ENCODE measurements around the gene SPON2. TPM values are rescaled to one million over a fixed set of nuclear protein-coding genes. Genes with fewer than 3 reads are reported as not detected.

SPON2 gene
- 10 to 100 TPM; 23.2 to 81.3 (median 50.8) TPM for total RNA-seq

DNA sequence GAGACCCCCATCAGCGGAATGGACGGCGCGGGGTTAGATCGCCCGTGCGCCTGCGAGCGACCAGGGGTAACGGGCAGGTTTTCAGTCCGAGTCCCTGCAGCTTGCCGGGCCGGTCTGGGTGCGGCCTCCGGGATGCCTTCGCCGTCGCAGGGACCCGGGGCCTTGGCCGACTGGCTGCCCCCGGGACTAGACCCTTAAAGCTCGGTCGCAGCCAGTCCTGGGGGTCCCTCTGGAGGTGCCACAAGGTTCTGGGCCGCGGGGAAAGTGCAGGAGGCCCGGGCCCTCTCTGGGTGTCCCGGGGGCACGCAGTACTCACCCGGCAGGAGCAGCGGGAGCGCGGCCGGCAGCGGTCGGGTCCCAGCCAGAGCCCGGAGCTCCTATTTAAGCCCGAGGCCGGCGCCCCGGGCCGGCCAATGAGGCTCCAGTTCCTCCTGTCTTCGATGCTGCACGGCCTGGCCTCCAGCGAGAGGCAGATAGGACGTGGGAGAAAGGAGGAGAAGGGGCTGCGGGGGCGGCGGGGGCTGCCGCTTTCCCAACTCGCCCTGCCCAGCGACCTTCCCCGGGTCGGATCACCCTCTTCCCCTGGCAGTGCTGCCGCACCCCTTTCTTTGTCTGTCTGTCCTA, at the start of gene SPON2:
Gene SPON2, minus strand, starts transcription at position 356 of the 624 bp plus-strand sequence.
- Histone ChIP-seq H3K9me3 (no peaks in the 10 kb centered on the region), H3K4me1 (peaks cover 33 to 44% (median 38%) of the 10 kb centered on the region in 4 donors), H3K4me3 (peak within 1 kb of the TSS in 3 of 4 donors; percentile 28 to 49 (median 43)), H3K36me3 (peaks cover 0 to 4% (median 0%) of the 10 kb centered on the region in 4 donors), H3K27ac (peak within 1 kb of the TSS; percentile 43 to 69 (median 61)), H3K27me3 (peaks cover 0 to 30% (median 17%) of the 10 kb centered on the region in 4 donors)
- TF ChIP-seq POLR2A (IDR thresholded peaks at IDR 0.05) (peak in 2 of 4 donors; percentile 12 to 17), POLR2AphosphoS5 (IDR thresholded peaks at IDR 0.05) (no peak)
- ATAC-seq (ENCODE audit: low FRiP score in 2 of 2) (peak in 1 of 2 donors; percentile 53), DNase-seq (peak in 1 of 2 donors; percentile 91)
- WGBS, 2 donors = 2 to 12% methylated on average over 21 to 28 of the region's 54 CpGs

DNA sequence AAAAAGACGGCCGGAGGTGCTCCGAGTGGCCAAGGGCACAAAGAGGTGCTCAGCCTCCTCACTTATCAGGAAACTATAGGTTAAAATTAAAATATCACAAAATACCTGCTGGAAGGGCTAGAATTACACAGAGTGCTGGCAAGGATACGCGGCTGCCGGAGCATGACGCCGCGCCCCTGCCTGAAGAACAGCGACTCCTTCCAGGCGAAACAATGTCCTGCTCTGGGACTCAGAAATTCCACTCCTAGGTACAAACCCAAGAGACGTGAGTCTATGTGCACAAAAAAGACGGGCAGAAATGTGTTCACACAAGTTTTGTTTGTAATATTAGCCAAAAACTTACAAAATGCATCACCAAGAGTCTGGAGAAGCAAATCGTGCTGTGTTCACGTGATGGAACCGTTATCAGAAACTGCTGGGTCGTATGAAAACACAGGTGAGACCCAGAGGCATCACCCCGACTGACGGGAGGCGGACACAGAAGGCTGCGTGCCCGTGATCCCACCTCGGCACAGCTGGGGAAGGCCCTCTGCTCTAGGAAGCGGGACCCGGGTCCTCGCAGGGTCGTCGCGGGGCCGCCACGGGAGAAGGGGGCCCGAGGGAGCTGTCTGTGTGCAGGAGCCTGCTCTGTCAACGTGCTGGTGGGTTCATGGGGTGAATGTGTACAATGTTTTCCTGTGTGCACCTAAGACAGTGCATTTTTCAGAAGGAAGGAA, 48.9 kb upstream of the SPON2 start:
- no peak for ATAC-seq (ENCODE audit: low FRiP score in 2 of 2)
- Histone ChIP-seq H3K4me3 (no peak overlapping the region), H3K27ac (no peak overlapping the region), H3K9me3 (no peaks in the 10 kb centered on the region), H3K4me1 (peaks cover 26 to 42% (median 35%) of the 10 kb centered on the region in 4 donors), H3K27me3 (no peaks in the 10 kb centered on the region), H3K36me3 (peaks cover 21 to 73% (median 56%) of the 10 kb centered on the region in 4 donors)
- peak in 1 of 2 donors; percentile 74 for DNase-seq
- 91 to 93% methylated on average over 30 to 33 of the region's 33 CpGs for WGBS, 2 donors
- TF ChIP-seq POLR2AphosphoS5 (IDR thresholded peaks at IDR 0.05) (no peak), POLR2A (IDR thresholded peaks at IDR 0.05) (no peak), EP300 (IDR thresholded peaks at IDR 0.05) (no peak)
- TF ChIP-seq, protein P1, sequence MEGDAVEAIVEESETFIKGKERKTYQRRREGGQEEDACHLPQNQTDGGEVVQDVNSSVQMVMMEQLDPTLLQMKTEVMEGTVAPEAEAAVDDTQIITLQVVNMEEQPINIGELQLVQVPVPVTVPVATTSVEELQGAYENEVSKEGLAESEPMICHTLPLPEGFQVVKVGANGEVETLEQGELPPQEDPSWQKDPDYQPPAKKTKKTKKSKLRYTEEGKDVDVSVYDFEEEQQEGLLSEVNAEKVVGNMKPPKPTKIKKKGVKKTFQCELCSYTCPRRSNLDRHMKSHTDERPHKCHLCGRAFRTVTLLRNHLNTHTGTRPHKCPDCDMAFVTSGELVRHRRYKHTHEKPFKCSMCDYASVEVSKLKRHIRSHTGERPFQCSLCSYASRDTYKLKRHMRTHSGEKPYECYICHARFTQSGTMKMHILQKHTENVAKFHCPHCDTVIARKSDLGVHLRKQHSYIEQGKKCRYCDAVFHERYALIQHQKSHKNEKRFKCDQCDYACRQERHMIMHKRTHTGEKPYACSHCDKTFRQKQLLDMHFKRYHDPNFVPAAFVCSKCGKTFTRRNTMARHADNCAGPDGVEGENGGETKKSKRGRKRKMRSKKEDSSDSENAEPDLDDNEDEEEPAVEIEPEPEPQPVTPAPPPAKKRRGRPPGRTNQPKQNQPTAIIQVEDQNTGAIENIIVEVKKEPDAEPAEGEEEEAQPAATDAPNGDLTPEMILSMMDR (IDR thresholded peaks at IDR 0.05) = no peak

DNA sequence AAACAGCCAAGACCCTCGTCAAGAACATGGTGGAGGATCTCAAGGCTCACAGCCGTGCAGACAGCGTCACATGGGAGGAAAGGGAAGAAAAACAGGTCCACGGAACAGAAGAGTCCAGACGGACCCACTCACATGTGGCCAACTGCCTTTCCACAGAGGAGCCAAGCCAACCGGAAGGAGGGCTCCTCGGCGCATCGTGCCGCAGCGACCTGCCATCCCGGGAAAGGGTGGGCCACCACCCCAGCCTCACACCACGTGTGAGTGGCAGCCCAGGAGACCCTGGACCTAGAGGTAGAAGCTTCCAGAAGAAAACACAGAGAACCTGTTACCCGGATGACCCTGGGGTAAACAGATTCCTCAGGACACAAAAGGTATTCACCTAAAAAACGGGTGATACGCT, 48.2 kb upstream of the SPON2 start:
- no peak for ATAC-seq (ENCODE audit: low FRiP score in 2 of 2)
- peaks cover 28 to 37% (median 36%) of the 10 kb centered on the region in 4 donors for H3K4me1 ChIP-seq
- TF ChIP-seq POLR2A (IDR thresholded peaks at IDR 0.05) (no peak), EP300 (IDR thresholded peaks at IDR 0.05) (no peak), POLR2AphosphoS5 (IDR thresholded peaks at IDR 0.05) (no peak)
- TF ChIP-seq, protein P1 (IDR thresholded peaks at IDR 0.05) = no peak
- H3K27ac ChIP-seq = no peak overlapping the region
- no peaks in the 10 kb centered on the region for H3K27me3 ChIP-seq
- no peaks in the 10 kb centered on the region for H3K9me3 ChIP-seq
- peak in 1 of 2 donors; percentile 67 for DNase-seq
- 93 to 95% methylated on average over 16 of the region's 16 CpGs for WGBS, 2 donors
- peaks cover 22 to 73% (median 57%) of the 10 kb centered on the region in 4 donors for H3K36me3 ChIP-seq
- H3K4me3 ChIP-seq = no peak overlapping the region

DNA sequence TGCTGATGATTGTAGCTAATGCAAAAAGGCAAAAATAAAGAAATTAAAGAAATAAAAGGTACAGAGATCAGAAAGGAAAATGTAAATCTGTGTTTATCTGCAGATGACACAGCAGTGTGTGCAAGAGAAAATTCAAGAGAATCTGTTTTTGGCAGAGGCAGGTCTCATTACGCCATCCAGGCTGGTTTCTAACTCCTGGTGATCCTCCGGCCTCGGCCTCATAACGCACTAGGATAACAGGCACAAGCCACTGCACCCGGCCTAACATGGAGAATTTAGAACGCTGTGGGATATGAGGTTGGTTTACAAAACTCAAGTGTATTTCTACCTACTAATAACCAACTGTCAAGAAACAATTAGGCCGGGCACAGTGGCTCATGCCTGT, 47.2 kb upstream of the SPON2 start:
- Histone ChIP-seq H3K9me3 (no peaks in the 10 kb centered on the region), H3K4me3 (no peak overlapping the region), H3K27ac (peak overlapping the region in 2 of 4 donors; percentile 7 to 80), H3K36me3 (peaks cover 18 to 73% (median 57%) of the 10 kb centered on the region in 4 donors), H3K4me1 (peaks cover 28 to 36% (median 35%) of the 10 kb centered on the region in 4 donors), H3K27me3 (no peaks in the 10 kb centered on the region)
- WGBS, 2 donors = 70 to 76% methylated on average over 7 of the region's 7 CpGs
- ATAC-seq (ENCODE audit: low FRiP score in 2 of 2) = no peak
- no peak for TF ChIP-seq POLR2AphosphoS5 (IDR thresholded peaks at IDR 0.05)
- no peak for TF ChIP-seq POLR2A (IDR thresholded peaks at IDR 0.05)
- no peak for TF ChIP-seq EP300 (IDR thresholded peaks at IDR 0.05)
- TF ChIP-seq, protein P1 (IDR thresholded peaks at IDR 0.05) = no peak
- DNase-seq = no peak
